ENCODE results near the gene BCL7A.
"Not testable (repeated sequence)": the region's sequence is repeated elsewhere in the genome, so short reads cannot be mapped to it uniquely, and the experiment has no call there.

The BCL7A gene

DNA sequence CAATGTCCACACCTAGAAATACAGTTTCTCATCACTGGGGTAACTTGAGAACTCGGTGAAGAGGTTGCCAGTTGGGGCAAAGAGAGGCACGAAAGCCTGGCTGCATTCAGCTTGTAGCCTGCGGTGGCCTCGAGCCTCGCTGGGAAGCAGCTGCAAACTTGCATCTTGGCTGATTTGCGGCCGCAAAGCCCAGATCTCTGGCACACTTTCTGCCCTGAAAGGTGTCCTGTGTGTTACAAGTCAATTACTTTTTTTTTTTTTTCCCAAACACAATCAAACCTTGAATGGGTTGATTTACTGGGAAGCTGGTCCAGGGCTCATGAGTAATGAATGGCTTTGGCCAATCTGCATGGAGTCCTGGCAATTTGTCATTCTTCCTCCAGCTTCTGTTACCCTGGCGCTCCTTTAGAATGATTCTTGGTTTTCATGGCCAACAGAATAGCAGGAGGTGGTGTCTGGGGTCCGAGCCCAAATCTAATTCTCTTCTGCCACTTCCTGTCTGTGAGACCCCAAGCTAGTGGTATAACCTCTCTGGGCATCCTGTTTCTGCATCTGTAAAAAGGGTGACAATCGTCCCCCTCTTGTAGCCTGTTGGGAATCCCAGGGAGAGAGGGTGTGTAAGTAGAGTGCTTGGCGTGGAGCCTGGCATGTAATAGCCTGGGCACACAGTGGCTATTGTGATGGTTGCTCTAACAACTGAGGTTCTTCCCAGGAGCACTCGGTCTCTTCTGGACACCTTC, 6.7 kb downstream of the BCL7A start:
- peak; percentile 45 for DNase-seq (ENCODE audit: low spot score)

DNA sequence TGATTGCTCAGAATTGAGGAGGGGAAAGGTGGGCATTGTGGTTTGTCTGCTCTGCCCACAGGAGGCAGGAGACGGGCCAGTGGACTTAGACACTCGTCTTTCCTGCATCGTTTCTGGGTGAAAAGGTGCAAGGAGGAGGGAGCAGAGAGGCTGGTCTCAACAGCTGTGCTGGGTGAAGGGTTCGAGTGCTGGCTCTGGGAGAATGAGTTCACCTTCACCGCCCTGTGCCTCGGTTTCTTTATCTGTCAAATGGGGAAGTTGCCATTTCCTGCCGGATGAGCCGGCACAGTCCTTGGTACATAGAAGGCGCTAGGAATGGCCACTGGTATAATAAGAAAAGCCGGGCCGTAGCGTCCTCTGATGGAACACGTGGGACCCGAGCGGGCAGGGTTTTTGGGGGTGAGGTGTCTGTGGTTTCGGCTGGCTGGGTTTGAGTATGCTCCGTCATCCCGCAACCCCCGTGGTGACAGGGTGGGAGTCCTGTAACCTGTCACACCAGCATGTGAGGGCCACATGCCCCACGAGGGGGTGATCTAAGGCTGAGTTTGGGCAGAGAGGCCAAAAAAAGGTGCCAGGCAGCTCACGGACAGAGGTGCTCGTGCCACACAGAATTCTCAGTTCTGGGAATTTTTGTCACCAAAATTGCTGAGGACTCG, 7.3 kb downstream of the BCL7A start:
- no peak for DNase-seq (ENCODE audit: low spot score)

DNA sequence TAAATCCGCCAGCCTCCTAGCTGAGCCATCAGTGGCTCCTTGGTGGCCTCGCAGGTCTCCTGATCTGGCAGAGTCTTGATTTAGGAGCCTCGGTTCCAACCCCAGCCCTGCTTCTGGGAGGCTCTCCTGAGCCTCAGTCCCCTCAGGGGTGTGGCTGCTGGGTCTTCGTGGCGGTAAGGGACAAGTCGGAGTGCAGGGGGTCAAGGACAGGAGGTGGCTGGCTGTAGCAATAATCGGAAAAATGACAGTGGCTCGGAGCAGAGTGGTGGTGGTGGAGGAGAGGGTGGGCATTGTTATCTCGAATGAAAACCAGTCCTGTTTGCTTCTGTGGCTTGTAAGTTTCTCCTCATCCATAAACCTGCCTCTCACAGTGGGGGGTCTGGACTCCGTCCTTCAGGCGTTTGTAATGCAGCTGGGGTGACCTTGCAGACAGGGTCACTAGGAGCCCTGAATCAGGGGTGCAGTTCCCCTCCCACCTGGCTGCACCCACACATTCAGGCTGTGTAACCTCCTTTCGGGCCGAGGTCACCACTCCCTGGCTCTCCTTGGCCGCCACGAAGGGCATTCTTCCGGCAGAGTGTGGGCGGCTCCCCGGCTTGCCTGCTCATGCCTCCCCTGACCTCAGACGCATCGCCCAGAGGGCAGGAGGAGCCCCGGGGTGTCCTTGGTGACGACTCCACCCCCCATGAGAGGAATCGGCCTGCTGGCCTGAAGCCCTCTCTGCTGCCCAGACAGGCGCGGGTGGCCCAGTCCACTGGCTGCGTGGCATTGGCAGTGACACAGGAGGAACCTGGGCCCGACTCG, 8.1 kb downstream of the BCL7A start:
- no peak for DNase-seq (ENCODE audit: low spot score)

DNA sequence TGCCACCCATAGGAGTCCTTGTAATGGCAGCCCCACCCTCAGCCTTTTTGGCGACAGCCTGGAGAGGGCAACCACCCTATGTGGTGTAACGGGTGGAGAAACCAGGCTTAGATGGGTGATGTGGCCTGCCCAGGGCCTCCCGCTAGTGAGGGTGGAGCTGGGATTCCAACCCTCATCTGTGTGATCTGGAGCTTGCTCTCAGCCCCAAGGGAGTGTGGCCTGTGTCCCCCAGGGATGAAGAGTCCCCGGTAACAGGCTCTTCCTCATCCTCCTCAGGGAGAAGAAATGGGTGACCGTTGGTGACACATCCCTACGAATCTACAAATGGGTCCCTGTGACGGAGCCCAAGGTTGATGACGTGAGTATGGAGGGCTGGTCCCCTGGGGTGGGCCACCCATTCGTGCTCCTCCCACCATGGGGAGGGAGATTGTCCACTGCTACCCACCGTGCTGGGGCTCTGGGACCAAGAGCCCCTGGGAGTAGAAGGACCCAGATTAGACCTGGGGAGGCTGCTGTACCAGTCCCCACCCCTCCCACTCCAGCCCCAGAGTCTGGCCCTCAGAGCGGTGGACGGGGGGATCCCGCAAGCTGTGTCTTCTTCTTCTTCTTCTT, 8.8 kb downstream of the BCL7A start:
- no peak for DNase-seq (ENCODE audit: low spot score)

DNA sequence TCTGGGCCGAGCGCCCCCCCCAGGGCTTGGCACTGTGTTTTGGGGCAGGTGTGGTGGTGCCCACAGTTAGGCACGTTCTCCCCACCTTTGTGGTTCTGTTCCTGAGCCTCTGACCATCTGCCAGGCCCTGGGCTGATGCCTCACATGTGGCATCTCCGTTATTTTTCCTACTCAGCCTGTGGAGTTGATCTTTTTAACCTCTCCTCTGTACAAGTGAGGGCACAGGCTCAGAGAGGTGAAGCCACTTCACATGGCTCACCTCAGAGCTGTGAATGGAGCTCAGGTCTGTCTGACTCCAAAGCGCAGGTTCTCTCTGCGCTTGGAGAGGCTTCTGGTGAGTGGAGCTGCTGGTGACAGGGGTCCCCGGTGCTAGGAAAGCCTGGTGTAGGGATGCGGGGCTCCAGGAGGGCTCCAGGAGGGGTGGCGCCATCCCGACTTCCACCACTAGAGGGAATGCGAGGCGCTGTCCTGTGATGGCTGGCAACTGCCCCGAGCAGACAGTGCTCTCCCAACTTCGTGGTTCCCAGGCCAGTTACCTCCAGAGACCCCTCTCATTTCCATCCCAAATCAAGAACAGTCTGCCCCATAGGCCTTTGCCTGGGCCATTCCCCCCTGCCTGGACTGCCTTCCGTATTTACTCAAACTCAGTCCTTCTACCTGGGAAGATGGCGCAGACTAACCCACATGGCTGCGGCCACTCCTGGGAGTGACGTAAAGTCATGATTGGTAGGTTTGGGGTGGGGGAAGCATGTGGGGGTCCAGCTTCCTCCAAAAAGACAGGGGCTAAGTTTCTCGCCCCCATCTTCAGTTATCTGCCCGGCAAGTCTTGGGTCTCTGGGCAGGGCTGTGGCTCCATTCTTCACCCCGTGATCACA, 9.9 kb downstream of the BCL7A start:
- peak; percentile 77 for DNase-seq (ENCODE audit: low spot score)

DNA sequence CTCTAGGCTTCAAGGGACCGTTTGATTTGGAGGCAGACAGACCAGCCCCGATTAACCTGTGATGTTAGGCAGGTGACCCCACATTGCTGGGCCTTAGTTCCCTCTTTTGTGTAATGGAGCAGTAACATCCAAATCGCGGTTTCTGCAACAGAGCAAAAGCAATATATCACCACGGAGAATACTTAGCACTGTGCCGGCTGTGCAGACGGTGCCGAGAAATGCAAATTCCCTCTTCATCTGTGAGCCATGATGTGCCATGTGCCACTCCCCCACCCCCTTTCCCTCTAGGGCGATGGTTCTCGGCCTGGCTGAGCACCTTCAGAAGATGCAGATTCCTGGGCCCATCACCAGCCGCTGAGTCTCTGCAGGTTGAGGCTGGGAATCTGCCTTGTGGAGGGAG, 10.9 kb downstream of the BCL7A start:
- DNase-seq (ENCODE audit: low spot score) = no peak

DNA sequence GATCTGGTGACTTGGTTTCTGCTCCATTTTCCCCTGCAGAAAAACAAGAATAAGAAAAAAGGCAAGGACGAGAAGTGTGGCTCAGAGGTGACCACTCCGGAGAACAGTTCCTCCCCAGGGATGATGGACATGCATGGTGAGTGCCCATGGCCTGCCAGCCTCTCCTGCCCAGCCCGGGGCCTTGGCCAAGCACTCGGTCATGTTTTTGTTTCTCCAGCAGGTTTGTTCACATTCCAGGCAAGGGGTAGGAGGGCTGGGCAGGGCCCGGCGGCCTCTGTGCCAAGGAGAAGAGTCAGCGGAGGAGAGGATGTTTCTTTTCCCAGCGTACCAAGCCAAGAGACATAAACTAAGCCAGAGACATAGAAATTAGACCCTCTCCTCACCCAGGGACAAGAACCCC, 13.6 kb downstream of the BCL7A start:
- DNase-seq (ENCODE audit: low spot score) = no peak

DNA sequence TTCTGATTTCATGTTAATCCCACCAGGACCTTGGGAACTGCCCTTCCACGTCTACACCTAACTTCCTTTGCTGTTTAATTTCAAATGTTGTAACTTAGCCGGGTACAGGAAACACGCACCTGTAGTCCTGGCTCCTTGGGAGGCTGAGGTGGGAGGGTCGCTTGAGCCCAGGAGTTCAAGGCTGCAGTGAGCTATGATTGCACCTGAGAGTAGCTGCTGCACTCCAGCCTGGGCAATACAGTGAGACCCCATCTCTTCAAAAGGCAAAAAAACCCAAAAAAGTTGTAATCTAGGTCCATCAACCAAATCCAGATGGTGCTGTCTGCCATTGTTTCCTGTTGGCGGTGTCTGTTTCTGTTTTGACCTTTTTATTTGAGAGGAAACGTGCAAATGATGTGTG, 14.5 kb downstream of the BCL7A start:
- DNase-seq (ENCODE audit: low spot score) = no peak

DNA sequence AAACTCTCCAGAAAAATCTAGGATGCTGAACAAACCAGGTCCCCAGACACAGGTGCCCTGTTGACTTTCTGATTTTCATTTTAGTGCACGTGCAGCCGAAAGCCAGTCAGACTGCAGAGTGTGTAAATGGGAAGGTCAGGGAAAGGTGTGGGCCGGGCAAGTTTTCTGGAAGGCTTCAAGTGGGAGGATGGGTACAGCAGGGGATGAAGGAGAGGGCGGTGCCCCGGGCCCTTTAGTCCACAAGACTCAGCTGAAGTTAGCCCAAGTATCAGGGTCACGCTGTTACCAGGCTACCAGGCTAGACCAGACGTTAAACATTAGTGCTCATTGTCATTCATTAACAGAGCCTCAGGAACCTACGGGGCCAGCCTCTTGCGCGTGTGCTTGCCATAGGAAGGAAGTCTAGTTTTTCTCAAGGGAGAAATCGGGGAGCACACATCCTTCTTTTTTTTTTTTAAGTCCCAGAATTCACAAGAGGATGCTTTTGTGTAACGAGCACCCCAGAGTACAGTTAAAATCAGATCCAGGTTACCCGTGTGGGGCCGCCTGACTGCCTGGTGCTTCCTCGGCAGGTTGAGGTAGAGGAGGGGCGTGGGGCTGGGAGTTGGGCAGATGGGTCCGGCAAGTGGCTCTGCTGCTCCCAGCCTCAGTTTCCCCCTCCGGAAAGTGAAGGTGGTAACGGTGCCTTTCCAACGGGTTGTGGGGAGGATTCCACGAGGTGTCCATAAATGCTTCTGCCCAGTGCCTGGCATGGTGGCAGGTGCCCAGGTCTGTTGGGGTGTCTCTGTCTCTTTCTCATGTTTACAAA, 19.1 kb downstream of the BCL7A start:
- DNase-seq (ENCODE audit: low spot score) = no peak

DNA sequence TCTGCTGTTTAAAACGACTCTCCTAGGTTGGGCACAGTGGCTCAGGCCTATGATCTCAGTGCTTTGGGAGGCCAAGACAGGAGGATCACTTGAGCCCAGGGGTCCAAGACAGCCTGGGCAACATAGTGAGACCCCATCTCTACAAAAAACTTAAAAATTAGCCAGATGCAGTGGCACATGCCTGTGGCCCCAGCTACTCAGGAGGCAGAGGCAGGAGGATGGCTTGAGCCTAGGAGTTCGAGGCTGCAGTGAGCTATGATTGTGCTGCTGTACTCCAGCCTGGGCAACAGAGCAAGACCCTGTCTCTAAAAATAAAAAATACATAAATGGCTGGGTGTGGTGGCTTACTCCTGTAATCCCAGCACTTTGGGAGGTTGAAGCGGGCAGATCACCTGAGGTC, 19.8 kb downstream of the BCL7A start:
- DNase-seq (ENCODE audit: low spot score) = not testable (repeated sequence)

DNA sequence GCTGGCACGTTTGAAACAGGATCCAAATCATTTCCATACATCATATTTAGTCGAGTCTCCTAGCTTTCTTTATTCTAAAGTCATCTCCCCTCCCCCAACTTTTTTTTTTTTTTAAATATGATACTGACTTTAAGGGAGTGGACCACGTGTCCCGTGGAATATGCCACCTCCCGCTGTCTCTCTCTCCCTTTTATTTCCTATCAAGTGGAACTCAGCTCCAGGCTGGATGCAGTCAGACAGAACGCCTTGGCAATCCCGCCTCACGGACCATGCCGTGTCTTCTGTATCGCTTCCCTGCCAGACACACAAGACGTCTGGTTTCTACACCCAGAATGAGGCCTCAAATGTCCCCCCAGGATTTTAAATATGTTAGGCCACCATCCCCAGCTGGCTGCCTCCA, 21.2 kb downstream of the BCL7A start:
- DNase-seq (ENCODE audit: low spot score) = no peak

DNA sequence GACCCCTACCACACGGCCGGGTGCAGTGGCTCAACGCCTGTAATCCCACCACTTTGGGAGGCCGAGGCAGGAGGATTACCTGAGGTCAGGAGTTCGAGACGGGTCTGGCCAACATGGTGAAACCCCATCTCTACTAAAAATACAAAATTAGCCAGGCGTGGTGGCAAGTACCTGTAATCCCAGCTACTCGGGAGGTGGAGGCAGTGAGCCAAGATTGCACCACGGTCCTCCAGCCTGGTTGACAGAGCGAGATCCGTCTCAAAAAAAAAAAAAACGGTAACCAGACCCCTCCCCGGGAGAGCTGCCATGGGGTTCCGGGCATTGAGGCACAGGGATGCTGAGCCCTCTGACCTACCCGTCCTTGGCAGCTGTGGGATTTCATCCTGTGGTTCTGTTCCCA, 21.8 kb downstream of the BCL7A start:
- no peak for DNase-seq (ENCODE audit: low spot score)

DNA sequence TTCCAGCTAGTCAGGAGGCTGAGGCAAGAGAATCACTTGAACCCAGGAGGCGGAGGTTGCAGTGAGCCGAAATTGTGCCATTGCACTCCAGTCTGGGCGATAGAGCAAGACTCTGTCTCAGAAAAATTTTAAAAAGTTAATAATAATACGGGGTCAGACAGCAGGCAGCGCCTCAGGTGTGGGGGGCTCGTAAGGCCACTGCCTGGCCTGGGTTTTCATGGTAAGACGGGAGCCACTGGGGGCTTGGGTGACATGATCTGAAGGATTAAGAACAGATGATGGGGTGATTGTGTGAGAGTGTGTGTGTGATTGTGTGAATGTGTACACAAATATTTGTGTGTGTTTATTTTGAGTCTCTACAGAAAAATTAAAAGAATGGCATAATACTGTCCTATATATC, 23.6 kb downstream of the BCL7A start:
- no peak for DNase-seq (ENCODE audit: low spot score)

DNA sequence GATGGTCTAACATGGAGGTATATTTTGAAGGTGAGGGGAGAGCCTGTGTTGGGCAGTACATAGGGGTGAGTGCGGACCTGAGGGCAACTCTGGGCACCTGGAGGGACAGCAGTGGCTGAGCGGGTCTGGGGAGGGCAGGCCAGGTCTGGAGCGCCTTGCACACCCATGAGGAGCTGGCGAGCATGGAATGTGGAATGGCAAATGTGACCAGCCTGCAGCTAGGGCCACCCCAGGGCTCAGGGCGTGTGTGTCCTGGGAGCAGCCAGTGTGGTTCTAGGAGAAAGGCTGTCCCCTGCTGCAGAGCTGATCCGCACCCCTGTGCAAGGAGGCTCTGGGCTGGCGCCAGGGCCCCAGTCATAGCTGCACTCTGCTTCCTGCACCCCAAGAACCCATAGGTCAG, 24.5 kb downstream of the BCL7A start:
- DNase-seq (ENCODE audit: low spot score) = no peak

DNA sequence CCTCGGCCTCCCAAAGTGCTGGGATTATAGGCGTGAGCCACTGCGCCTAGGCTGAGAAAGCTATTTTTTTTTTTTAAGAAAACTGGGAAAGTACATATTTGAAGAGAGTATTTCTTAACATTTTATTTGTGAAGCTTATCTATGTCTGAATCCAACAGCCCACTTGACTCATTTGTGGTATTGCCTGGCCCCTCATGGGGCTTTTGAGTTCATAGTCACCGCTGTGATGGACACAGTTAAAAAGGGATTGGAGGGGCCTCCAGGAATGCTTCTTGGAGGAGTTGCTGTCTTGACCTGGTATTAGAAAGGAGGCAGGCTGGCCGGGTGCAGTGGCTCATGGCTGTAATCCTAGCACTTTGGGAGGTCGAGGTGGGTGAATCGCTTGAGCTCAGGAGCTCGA, 26.5 kb downstream of the BCL7A start:
- DNase-seq (ENCODE audit: low spot score) = no peak

DNA sequence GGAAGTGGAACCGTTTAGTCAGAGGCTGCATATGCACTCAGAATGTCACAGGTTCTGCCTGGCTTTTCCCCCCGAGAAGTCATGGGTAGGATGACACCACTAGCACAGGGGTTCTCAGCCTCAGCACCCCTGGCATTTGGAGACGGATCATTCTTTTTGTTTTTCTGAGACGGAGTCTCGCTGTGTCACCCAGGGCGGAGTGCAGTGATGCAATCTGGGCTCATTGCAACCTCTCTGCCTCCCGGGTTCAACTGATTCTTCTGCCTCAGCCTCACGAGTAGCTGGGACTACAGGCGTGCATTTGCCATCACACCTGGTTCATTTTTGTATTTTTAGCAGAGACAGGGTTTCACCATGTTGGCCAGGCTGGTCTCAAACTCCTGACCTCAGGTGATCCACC, 28.1 kb downstream of the BCL7A start:
- no peak for DNase-seq (ENCODE audit: low spot score)

DNA sequence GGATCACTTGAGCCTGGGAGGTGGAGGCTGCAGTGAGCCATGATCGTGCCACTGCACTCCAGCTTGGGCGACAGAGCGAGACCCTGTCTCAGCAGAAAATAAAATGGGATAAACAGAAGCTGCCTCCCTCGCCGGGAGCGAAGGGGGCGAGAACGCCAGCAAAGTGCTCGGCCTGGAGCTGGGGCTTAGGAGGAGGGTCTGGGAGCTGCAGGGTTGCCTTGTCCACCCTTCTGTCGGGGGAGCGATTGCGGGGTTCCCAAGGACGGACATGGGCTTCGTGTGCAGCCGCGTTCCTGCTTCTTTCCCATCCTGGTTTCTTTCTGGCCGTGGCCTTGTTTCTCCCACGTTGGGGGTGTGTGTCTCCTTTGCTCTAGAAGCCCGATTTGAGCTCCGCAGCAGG, 29.0 kb downstream of the BCL7A start:
- DNase-seq (ENCODE audit: low spot score) = no peak

DNA sequence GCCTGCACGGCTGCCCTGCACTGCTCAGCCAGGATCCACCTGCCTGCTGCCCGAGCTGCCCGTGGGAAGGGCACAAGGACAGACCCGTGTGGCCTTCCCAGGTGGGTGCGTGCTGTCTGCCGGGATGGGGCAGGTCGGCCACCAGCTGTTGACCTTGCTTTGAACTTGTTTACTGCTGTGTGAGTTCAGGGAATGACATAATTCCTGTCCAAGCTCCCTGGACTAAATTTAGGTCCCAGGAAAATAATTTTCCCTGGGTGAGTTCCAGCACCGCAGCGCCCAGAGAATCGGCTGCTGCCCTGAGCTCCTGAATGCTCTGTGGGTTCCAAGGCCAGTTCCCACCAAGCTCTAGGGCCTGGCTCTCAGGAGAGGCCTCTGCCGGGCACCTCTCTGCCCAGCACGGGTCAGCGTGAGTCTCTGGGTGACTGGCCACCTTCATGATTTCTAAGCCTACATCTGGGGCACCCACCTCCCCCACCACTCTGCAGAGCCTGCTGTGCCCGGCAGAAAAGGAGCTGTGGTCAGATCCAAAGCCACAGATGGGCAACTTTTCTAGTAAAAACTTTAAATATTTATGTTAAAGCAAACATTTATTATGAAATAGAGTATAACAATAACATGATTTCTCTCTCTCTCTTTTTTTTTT, 29.7 kb downstream of the BCL7A start:
- DNase-seq (ENCODE audit: low spot score) = peak; percentile 57

DNA sequence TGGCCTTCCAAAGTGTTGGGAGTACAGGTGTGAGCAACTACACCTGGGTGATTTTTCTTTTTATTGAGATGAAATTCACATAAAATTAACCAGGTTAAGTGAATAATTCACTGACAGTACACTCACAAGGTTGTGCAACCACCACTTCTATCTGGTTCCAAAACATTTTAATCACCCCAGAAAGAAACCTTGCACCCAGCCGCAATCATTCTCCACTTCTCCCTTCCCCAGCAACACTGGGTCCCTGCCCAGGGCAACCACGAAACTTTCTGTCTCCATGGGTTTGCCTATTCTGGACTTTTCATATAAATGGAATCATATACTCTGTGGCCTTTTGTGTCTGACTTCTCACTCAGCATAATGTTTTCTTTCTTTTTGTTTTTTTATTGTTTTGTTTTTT, 30.6 kb downstream of the BCL7A start:
- DNase-seq (ENCODE audit: low spot score) = no peak

DNA sequence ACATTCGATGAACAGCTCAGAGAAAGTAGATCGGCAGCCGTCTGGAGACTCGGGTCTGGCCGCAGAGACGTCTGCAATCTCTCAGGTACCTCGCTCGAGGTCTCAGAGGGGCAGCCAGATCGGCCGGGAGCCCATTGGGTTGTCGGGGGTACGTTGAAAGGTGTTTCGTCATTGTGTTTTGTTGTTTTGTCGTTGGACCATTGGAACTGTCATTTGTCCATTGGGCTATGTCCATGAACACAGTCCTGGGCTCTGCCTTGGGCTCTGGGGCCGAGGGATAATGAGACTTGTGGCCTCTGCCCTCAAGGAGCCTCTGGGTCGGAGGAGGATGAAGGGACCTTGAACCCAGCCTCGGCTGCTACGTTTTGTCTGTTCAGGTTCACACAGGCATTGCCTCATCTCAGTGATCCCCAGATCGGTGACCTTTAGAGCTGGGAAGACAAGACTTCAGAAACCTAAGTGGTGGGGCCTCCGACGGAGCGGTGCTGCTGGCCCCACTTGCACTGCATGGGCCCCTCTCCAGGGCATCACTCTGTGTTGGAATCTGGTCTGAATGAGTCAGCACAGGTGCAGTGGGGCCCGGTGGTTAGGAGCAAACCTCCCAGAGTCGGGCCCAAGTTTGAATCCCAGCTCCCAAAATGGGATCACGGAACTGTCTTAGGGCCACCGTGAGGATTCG, 33.3 kb downstream of the BCL7A start:
- no peak for DNase-seq (ENCODE audit: low spot score)
